GM21390 (cell line): Measurements from ENCODE around the gene SCN7A.
"Not testable (repeated sequence)": the region's sequence is repeated elsewhere in the genome, so short reads cannot be mapped to it uniquely, and the experiment has no call there.

Experiments used
- ATAC-seq: cut with Tn5 transposase; IDR thresholded peaks from one replicate; pipeline ENCODE4 v1.9.1; 2021; ENCODE audit not compliant: unreplicated experiment

SCN7A gene

GRCh38 chr2:166360906-166361305 lies 133.1 kb downstream of the SCN7A start:
- ATAC-seq: no peak

GRCh38 chr2:166360426-166360825 lies 133.6 kb downstream of the SCN7A start:
- no peak for ATAC-seq

GRCh38 chr2:166357950-166358321 lies 136.1 kb downstream of the SCN7A start:
- ATAC-seq: not testable (repeated sequence)

- no peak for ATAC-seq
Measured at GRCh38 chr2:166357068-166357949, 136.7 kb downstream of the SCN7A start.
